ENCODE measurements around the gene CCK. TPM values are rescaled to one million over a fixed set of nuclear protein-coding genes. Genes with fewer than 3 reads are reported as not detected.

The CCK gene
- polyA plus RNA-seq, 3 donors: not detected

- DNase-seq: no peak
- Histone ChIP-seq H3K79me2 (ENCODE audit: insufficient read depth, low read length) (no peaks in the 10 kb centered on the region), H3K4me1 (ENCODE audit: control insufficient read depth in 1 of 2, insufficient read depth in 2 of 2, low read length in 2 of 2) (no peaks in the 10 kb centered on the region), H3K27me3 (ENCODE audit: control insufficient read depth in 2 of 2, insufficient read depth in 2 of 2, low read length in 2 of 2) (peaks cover 0 to 2% of the 10 kb centered on the region in 2 donors), H3K4me3 (replicated peaks in 1 of 3; ENCODE audit: low read depth in 2 of 3, low read length in 3 of 3) (no peak overlapping the region), H3K27ac (ENCODE audit: low read depth in 1 of 2, low read length in 2 of 2) (no peak overlapping the region), H4K20me1 (ENCODE audit: insufficient read depth, low read length) (no peaks in the 10 kb centered on the region), H3K9me3 (replicated peaks in 1 of 2; ENCODE audit: control insufficient read depth in 1 of 2, insufficient read depth in 1 of 2, low read length in 2 of 2) (peaks cover 10 to 11% of the 10 kb centered on the region in 2 donors), H3K4me2 (replicated peaks; ENCODE audit: extremely low read depth, low read length, poor library complexity, severe bottlenecking) (no peak overlapping the region), H3K36me3 (replicated peaks in 1 of 2; ENCODE audit: control insufficient read depth in 1 of 2, insufficient read depth in 2 of 2, low read length in 2 of 2) (no peaks in the 10 kb centered on the region), H2AFZ (ENCODE audit: insufficient read depth, low read depth, low read length, poor library complexity, severe bottlenecking) (no peak overlapping the region), H3K9ac (ENCODE audit: insufficient read depth, low read length, poor library complexity, severe bottlenecking) (no peak overlapping the region)
- Mint-ChIP-seq H3K4me1 (no peaks in the 10 kb centered on the region), H3K27me3 (ENCODE audit: low read depth in 3 of 3) (peaks cover 3 to 8% (median 6%) of the 10 kb centered on the region in 3 donors), H3K27ac (no peak overlapping the region), H3K36me3 (no peaks in the 10 kb centered on the region), H3K9me3 (peaks cover 4 to 19% (median 11%) of the 10 kb centered on the region in 7 donors), H3K4me3 (no peak overlapping the region)
- intact Hi-C loops (cut with micrococcal nuclease): no loop called here
- no CpG with 5 or more reads among the region's 1 CpG for WGBS (ENCODE audit: insufficient coverage)
- TF ChIP-seq CTCF (IDR thresholded peaks at IDR 0.05): no peak
Measured at GRCh38 chr3:42308651-42309050, 42.7 kb upstream of the CCK start.

- Histone ChIP-seq H3K27me3 (ENCODE audit: control insufficient read depth in 2 of 2, insufficient read depth in 2 of 2, low read length in 2 of 2) (peaks cover 0 to 2% of the 10 kb centered on the region in 2 donors), H2AFZ (ENCODE audit: insufficient read depth, low read depth, low read length, poor library complexity, severe bottlenecking) (no peak overlapping the region), H3K9me3 (replicated peaks in 1 of 2; ENCODE audit: control insufficient read depth in 1 of 2, insufficient read depth in 1 of 2, low read length in 2 of 2) (peaks cover 0 to 7% of the 10 kb centered on the region in 2 donors), H3K36me3 (replicated peaks in 1 of 2; ENCODE audit: control insufficient read depth in 1 of 2, insufficient read depth in 2 of 2, low read length in 2 of 2) (no peaks in the 10 kb centered on the region), H4K20me1 (ENCODE audit: insufficient read depth, low read length) (no peaks in the 10 kb centered on the region), H3K4me2 (replicated peaks; ENCODE audit: extremely low read depth, low read length, poor library complexity, severe bottlenecking) (no peak overlapping the region), H3K9ac (ENCODE audit: insufficient read depth, low read length, poor library complexity, severe bottlenecking) (no peak overlapping the region), H3K79me2 (ENCODE audit: insufficient read depth, low read length) (no peaks in the 10 kb centered on the region), H3K4me1 (ENCODE audit: control insufficient read depth in 1 of 2, insufficient read depth in 2 of 2, low read length in 2 of 2) (no peaks in the 10 kb centered on the region), H3K4me3 (replicated peaks in 1 of 3; ENCODE audit: low read depth in 2 of 3, low read length in 3 of 3) (no peak overlapping the region), H3K27ac (ENCODE audit: low read depth in 1 of 2, low read length in 2 of 2) (no peak overlapping the region)
- intact Hi-C loops (cut with micrococcal nuclease): no loop called here
- no peak for TF ChIP-seq CTCF (IDR thresholded peaks at IDR 0.05)
- H3K9me3 Mint-ChIP-seq: peaks cover 0 to 10% (median 4%) of the 10 kb centered on the region in 7 donors
- DNase-seq: no peak
- no peak overlapping the region for H3K4me3 Mint-ChIP-seq
- no peak overlapping the region for H3K27ac Mint-ChIP-seq
- H3K36me3 Mint-ChIP-seq: no peaks in the 10 kb centered on the region
- peaks cover 3 to 8% (median 6%) of the 10 kb centered on the region in 3 donors for H3K27me3 Mint-ChIP-seq (ENCODE audit: low read depth in 3 of 3)
- no CpG with 5 or more reads among the region's 2 CpGs for WGBS (ENCODE audit: insufficient coverage)
- H3K4me1 Mint-ChIP-seq: peaks cover 4% of the 10 kb centered on the region
Measured at GRCh38 chr3:42306499-42306898, 40.5 kb upstream of the CCK start.
